Thyroid gland (tissue), 4 donors: ENCODE results near the gene IFNA16. TPM values are rescaled to one million over a fixed set of nuclear protein-coding genes. Genes with fewer than 3 reads are reported as not detected.
A peak's percentile ranks its signal among the peaks of the same experiment; 100 is the strongest.
"Not testable (repeated sequence)": the region's sequence is repeated elsewhere in the genome, so short reads cannot be mapped to it uniquely, and the experiment has no call there.

Experiments used
- DNase-seq, 2 donors: peaks; one replicate each; pipeline ENCODE4 v3.0.0-alpha.2; 2019
- H3K27ac ChIP-seq, 3 donors: fragments of 200-600 bp; sonication (generic); 1 replicate in 2 of 3; 2 replicates in 1 of 3; pipeline ENCODE4 v1.5.1; 2016 to 2019; ENCODE audit warnings: mild to moderate bottlenecking in 1 of 3, moderate library complexity in 1 of 3
- H3K27me3 ChIP-seq: fragments of 200-600 bp; sonication (generic); one replicate; pipeline ENCODE4 v1.5.1; 2019
- H3K36me3 ChIP-seq, 2 donors: fragments of 200-600 bp; sonication (generic); one replicate each; pipeline ENCODE4 v1.5.1; 2016 to 2019
- H3K4me1 ChIP-seq, 2 donors: fragments of 200-600 bp; sonication (generic); one replicate each; pipeline ENCODE4 v1.5.1; 2017 to 2019
- H3K4me3 ChIP-seq, 3 donors: fragments of 200-600 bp; sonication (generic); replicated peaks in 1 of 3; 1 replicate in 2 of 3; 2 replicates in 1 of 3; pipeline ENCODE4 v1.5.1; 2016; ENCODE audit warnings: mild to moderate bottlenecking in 1 of 3
- H3K9me3 ChIP-seq: fragments of 200-600 bp; sonication (generic); one replicate; pipeline ENCODE4 v1.5.1; 2017
- POLR2A ChIP-seq, 2 donors: fragments of 450-650 bp; IDR thresholded peaks; one replicate each; pipeline ENCODE4 v1.6.1; 2017; ENCODE audit warnings: antibody characterized with exemption in 2 of 2, mild to moderate bottlenecking in 2 of 2, moderate library complexity in 1 of 2
- WGBS, 2 donors: methylation state at CpG; one replicate each; pipeline ENCODE4 v1.1.5; 2017; 5-methylcytosine and 5-hydroxymethylcytosine counted together
- intact Hi-C: fragments of 100-400 bp; cut with DNase I; formaldehyde crosslinking; loops from one replicate; pipeline ENCODE4 v1.15.1; 2023
- total RNA-seq, 4 donors: library from RNA; depleted of rRNA; stranded (reverse); fragments of >200 nt; gene quantifications; one replicate each; pipeline ENCODE4 v1.2.3, GENCODE V29; 2016
- TF ChIP-seq, protein P1 (sequence below), 6 experiments: fragments of 200-600 bp in 3 of 6; fragments of 450-650 bp in 3 of 6; sonication (generic) in 3 of 6; IDR thresholded peaks; one replicate each; pipeline ENCODE4 v1.5.1; 2016 to 2019; ENCODE audit warnings: antibody characterized with exemption in 6 of 6, mild to moderate bottlenecking in 2 of 6, inconsistent platforms in 1 of 6, moderate library complexity in 1 of 6

IFNA16 gene
- total RNA-seq, 4 donors from 2014 or later = not detected

GRCh38 chr9:21182810-21183736, 34.0 kb downstream of the IFNA16 start:
- peak in 1 of 2 donors; percentile 15 for DNase-seq
- H3K36me3 ChIP-seq, H3K9me3 ChIP-seq, intact Hi-C loops, H3K4me1 ChIP-seq, H3K4me3 ChIP-seq, H3K27ac ChIP-seq, H3K27me3 ChIP-seq: not testable (repeated sequence)
- TF ChIP-seq, protein P1, sequence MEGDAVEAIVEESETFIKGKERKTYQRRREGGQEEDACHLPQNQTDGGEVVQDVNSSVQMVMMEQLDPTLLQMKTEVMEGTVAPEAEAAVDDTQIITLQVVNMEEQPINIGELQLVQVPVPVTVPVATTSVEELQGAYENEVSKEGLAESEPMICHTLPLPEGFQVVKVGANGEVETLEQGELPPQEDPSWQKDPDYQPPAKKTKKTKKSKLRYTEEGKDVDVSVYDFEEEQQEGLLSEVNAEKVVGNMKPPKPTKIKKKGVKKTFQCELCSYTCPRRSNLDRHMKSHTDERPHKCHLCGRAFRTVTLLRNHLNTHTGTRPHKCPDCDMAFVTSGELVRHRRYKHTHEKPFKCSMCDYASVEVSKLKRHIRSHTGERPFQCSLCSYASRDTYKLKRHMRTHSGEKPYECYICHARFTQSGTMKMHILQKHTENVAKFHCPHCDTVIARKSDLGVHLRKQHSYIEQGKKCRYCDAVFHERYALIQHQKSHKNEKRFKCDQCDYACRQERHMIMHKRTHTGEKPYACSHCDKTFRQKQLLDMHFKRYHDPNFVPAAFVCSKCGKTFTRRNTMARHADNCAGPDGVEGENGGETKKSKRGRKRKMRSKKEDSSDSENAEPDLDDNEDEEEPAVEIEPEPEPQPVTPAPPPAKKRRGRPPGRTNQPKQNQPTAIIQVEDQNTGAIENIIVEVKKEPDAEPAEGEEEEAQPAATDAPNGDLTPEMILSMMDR (IDR thresholded peaks at IDR 0.05) = peak in 1 of 6 experiments; percentile 42
- WGBS, 2 donors = 52 to 56% methylated on average over 4 of the region's 4 CpGs

DNA sequence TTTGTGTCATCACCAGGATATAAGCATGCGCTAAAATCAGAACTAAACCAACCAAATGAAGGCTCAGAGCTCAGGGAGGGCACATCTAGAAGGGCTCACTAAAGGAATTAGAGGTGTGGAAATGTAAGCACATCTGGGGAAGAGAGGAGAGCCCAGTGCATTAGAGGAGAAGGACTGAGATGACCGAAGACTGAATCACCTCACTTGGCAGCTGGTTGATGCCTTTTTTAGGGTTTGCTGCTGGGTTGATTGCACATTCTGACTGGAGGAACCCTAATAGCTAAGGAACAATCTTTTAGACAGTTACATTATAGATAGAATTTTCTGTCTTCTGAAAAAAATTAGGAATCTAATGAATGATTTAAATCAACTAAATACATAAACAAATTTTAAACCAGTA, 42.4 kb downstream of the IFNA16 start:
- TF ChIP-seq POLR2A (IDR thresholded peaks at IDR 0.05) = no peak
- TF ChIP-seq, protein P1 (IDR thresholded peaks at IDR 0.05) = no peak
- Histone ChIP-seq H3K36me3 (no peaks in the 10 kb centered on the region), H3K4me1 (no peaks in the 10 kb centered on the region), H3K27me3 (no peaks in the 10 kb centered on the region), H3K4me3 (no peak overlapping the region), H3K9me3 (no peaks in the 10 kb centered on the region), H3K27ac (no peak overlapping the region)
- intact Hi-C loops = no loop called here
- 89 to 93% methylated on average over 2 of the region's 2 CpGs for WGBS, 2 donors
- DNase-seq = no peak

DNA sequence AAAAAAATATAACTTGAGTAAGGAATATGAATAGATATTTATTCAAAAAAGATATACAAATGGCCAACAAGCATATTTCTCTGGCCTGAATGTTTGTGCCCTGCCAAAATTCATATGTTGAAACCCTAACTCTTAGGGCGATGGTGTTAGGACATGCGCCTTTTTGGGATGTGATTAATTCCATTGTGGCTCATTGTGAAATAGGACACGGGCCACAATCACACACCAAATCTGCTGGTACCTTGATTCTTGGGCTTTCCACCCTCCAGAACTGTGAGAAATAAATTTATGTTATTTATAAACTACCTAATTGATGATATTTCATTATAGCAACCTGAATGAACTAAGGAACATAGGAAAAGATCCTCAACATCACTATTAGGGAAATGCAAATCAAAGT, 45.0 kb downstream of the IFNA16 start:
- Histone ChIP-seq H3K27me3 (no peaks in the 10 kb centered on the region), H3K4me3 (no peak overlapping the region), H3K27ac (no peak overlapping the region), H3K4me1 (no peaks in the 10 kb centered on the region), H3K9me3 (no peaks in the 10 kb centered on the region), H3K36me3 (no peaks in the 10 kb centered on the region)
- DNase-seq = no peak
- WGBS, 2 donors = 92 to 96% methylated on average over 3 of the region's 3 CpGs
- intact Hi-C loops = no loop called here
- TF ChIP-seq, protein P1 (IDR thresholded peaks at IDR 0.05) = no peak
- no peak for TF ChIP-seq POLR2A (IDR thresholded peaks at IDR 0.05)

GRCh38 chr9:21171351-21171750, 45.8 kb downstream of the IFNA16 start:
- Histone ChIP-seq H3K36me3 (no peaks in the 10 kb centered on the region), H3K9me3 (no peaks in the 10 kb centered on the region), H3K4me3 (no peak overlapping the region), H3K4me1 (no peaks in the 10 kb centered on the region), H3K27me3 (no peaks in the 10 kb centered on the region), H3K27ac (no peak overlapping the region)
- intact Hi-C loops = no loop called here
- TF ChIP-seq, protein P1 (IDR thresholded peaks at IDR 0.05) = no peak
- TF ChIP-seq POLR2A (IDR thresholded peaks at IDR 0.05) = no peak
- DNase-seq = no peak
- 77 to 80% methylated on average over 1 of the region's 1 CpG for WGBS, 2 donors

- H3K27ac ChIP-seq, intact Hi-C loops, H3K27me3 ChIP-seq, H3K4me1 ChIP-seq, H3K9me3 ChIP-seq, DNase-seq, H3K4me3 ChIP-seq, H3K36me3 ChIP-seq: not testable (repeated sequence)
- WGBS, 2 donors = 98 to 99% methylated on average over 2 of the region's 2 CpGs
Measured at GRCh38 chr9:21166560-21166959, 50.6 kb downstream of the IFNA16 start, which contains the start of gene IFNA21. Gene IFNA21, minus strand, starts transcription at chr9:21166660. Its CDS starts 48 bp downstream, at chr9:21166612.

Other genes starting within 250 kb of the IFNA16 start
- gene HACD4, start 185.7 kb downstream of the IFNA16 start, total RNA-seq = 1 to 10 TPM; 1.8 to 4.8 (median 3.3) TPM
- gene IFNB1, start 139.4 kb downstream of the IFNA16 start, total RNA-seq = not detected
- not detected for gene IFNW1, start 75.5 kb downstream of the IFNA16 start, total RNA-seq
- not detected for gene IFNA21, start 50.7 kb downstream of the IFNA16 start, total RNA-seq
- not detected for gene IFNA4, start 29.7 kb downstream of the IFNA16 start, total RNA-seq
- gene IFNA7, start 15.1 kb downstream of the IFNA16 start, total RNA-seq = not detected
- gene IFNA10, start 10.2 kb downstream of the IFNA16 start, total RNA-seq = not detected
- not detected for gene IFNA17, start 10.9 kb upstream of the IFNA16 start, total RNA-seq
- gene IFNA14, start 22.7 kb upstream of the IFNA16 start, total RNA-seq = not detected
- not detected for gene IFNA5, start 88.0 kb upstream of the IFNA16 start, total RNA-seq
- gene KLHL9, start 118.1 kb upstream of the IFNA16 start, total RNA-seq = 10 to 100 TPM; 28.4 to 31.0 (median 30.9) TPM
- gene IFNA6, start 133.6 kb upstream of the IFNA16 start, total RNA-seq = not detected
- not detected for gene IFNA13, start 150.7 kb upstream of the IFNA16 start, total RNA-seq
- not detected for gene IFNA2, start 168.1 kb upstream of the IFNA16 start, total RNA-seq
- not detected for gene IFNA8, start 191.8 kb upstream of the IFNA16 start, total RNA-seq
- gene IFNA1, start 223.1 kb upstream of the IFNA16 start, total RNA-seq = not detected